KMS-11 (cell line): ENCODE results near the gene UAP1.
"Not testable (repeated sequence)": the region's sequence is repeated elsewhere in the genome, so short reads cannot be mapped to it uniquely, and the experiment has no call there.

Source experiments
- H2AFZ ChIP-seq: fragments of 200-600 bp; sonication (generic); 2 replicates; pipeline ENCODE4 v1.6.1; 2016; ENCODE audit warnings: antibody characterized with exemption, mixed run types, low read depth
- H3K27ac ChIP-seq: fragments of 200-600 bp; sonication (generic); 2 replicates; pipeline ENCODE4 v1.6.1; 2016; ENCODE audit warnings: mild to moderate bottlenecking, mixed run types
- H3K27me3 ChIP-seq: fragments of 200-600 bp; sonication (generic); 2 replicates; pipeline ENCODE4 v1.6.1; 2017; ENCODE audit warnings: mild to moderate bottlenecking, low read depth, mixed run types, moderate library complexity; ENCODE audit not compliant: insufficient read depth
- H3K36me3 ChIP-seq: fragments of 200-600 bp; sonication (generic); 2 replicates; pipeline ENCODE4 v1.6.1; 2017; ENCODE audit warnings: mild to moderate bottlenecking, mixed run types; ENCODE audit not compliant: insufficient read depth
- H3K4me1 ChIP-seq: fragments of 200-600 bp; sonication (generic); 2 replicates; pipeline ENCODE4 v1.6.1; 2016; ENCODE audit warnings: mild to moderate bottlenecking, low read depth, mixed run types; ENCODE audit not compliant: poor library complexity, severe bottlenecking
- H3K4me2 ChIP-seq: fragments of 200-600 bp; sonication (generic); 2 replicates; pipeline ENCODE4 v1.7.0; 2016; ENCODE audit warnings: mild to moderate bottlenecking, mixed run types
- H3K4me3 ChIP-seq: fragments of 200-600 bp; sonication (generic); IDR thresholded peaks from 2 replicates; pipeline ENCODE4 v1.6.1; 2017; ENCODE audit warnings: low read depth, low read length, mixed read lengths; ENCODE audit not compliant: insufficient read depth
- H3K79me2 ChIP-seq: fragments of 200-600 bp; sonication (generic); 2 replicates; pipeline ENCODE4 v1.6.1; 2016; ENCODE audit warnings: low read depth, mixed run types; ENCODE audit not compliant: insufficient read depth
- H3K9ac ChIP-seq: fragments of 200-600 bp; sonication (generic); 2 replicates; pipeline ENCODE4 v1.6.1; 2016; ENCODE audit warnings: mild to moderate bottlenecking, mixed run types
- H4K20me1 ChIP-seq: fragments of 200-600 bp; sonication (generic); 2 replicates; pipeline ENCODE4 v1.6.1; 2016; ENCODE audit warnings: mild to moderate bottlenecking, mixed run types; ENCODE audit not compliant: insufficient read depth
- CTCF ChIP-seq: fragments of 200-600 bp; sonication (generic); conservative IDR thresholded peaks from 2 replicates; pipeline ENCODE4 v1.6.1; 2017; ENCODE audit warnings: low read depth, mild to moderate bottlenecking, antibody characterized with exemption, low read length, moderate library complexity, mixed read lengths

UAP1 gene

GRCh38 chr1:162596514-162597170 lies 35.1 kb downstream of the UAP1 start:
- no peak for TF ChIP-seq CTCF
- Histone ChIP-seq H3K27ac (no peak overlapping the region), H4K20me1 (no peaks in the 10 kb centered on the region), H3K4me2 (no peak overlapping the region), H3K4me3 (no peak overlapping the region), H3K9ac (no peak overlapping the region), H3K79me2 (peaks cover 75% of the 10 kb centered on the region), H3K4me1 (peaks cover 38% of the 10 kb centered on the region), H2AFZ (no peak overlapping the region), H3K27me3 (no peaks in the 10 kb centered on the region), H3K36me3 (peaks cover 47% of the 10 kb centered on the region; the same call in 1 of the 2 replicates)

- no peak overlapping the region for H3K4me2 ChIP-seq
- peaks cover 31% of the 10 kb centered on the region; the same call in 1 of the 2 replicates for H3K36me3 ChIP-seq
- H3K27me3 ChIP-seq, result no peaks in the 10 kb centered on the region
- no peak overlapping the region for H2AFZ ChIP-seq
- no peak overlapping the region for H3K9ac ChIP-seq
- TF ChIP-seq CTCF, result no peak
- H3K4me3 ChIP-seq, result no peak overlapping the region
- no peak overlapping the region for H3K27ac ChIP-seq
- H3K79me2 ChIP-seq, result peaks cover 47% of the 10 kb centered on the region; the same call in 1 of the 2 replicates
- no peaks in the 10 kb centered on the region for H4K20me1 ChIP-seq
- peaks cover 10% of the 10 kb centered on the region for H3K4me1 ChIP-seq
Observed at GRCh38 chr1:162599451-162599850, 37.9 kb downstream of the UAP1 start.

- Histone ChIP-seq H3K79me2 (peaks cover 24% of the 10 kb centered on the region; the same call in 1 of the 2 replicates), H3K36me3 (peaks cover 22% of the 10 kb centered on the region; the same call in 1 of the 2 replicates)
- not testable (repeated sequence) for H3K4me1 ChIP-seq, H2AFZ ChIP-seq, H4K20me1 ChIP-seq, H3K9ac ChIP-seq, H3K4me2 ChIP-seq, H3K4me3 ChIP-seq, H3K27ac ChIP-seq, H3K27me3 ChIP-seq
Observed at GRCh38 chr1:162603117-162603516, 41.6 kb downstream of the UAP1 start.

GRCh38 chr1:162605225-162605927 lies 43.9 kb downstream of the UAP1 start:
- no peak overlapping the region for H3K4me2 ChIP-seq
- H3K27me3 ChIP-seq, result no peaks in the 10 kb centered on the region
- TF ChIP-seq CTCF, result no peak
- no peak overlapping the region for H3K4me3 ChIP-seq
- H3K4me1 ChIP-seq, result no peaks in the 10 kb centered on the region
- 0 out of 2 replicates have a peak, but pooled peaks cover 4% of the 10 kb centered on the region for H3K79me2 ChIP-seq
- no peak overlapping the region for H3K27ac ChIP-seq
- no peak overlapping the region for H3K9ac ChIP-seq
- peaks cover 6% of the 10 kb centered on the region; the same call in 1 of the 2 replicates for H3K36me3 ChIP-seq
- no peak overlapping the region for H2AFZ ChIP-seq
- no peaks in the 10 kb centered on the region for H4K20me1 ChIP-seq

- Histone ChIP-seq H3K36me3 (no peaks in the 10 kb centered on the region), H3K27me3 (no peaks in the 10 kb centered on the region), H3K79me2 (no peaks in the 10 kb centered on the region), H2AFZ (no peak overlapping the region), H3K9ac (no peak overlapping the region), H4K20me1 (no peaks in the 10 kb centered on the region), H3K4me2 (no peak overlapping the region), H3K27ac (no peak overlapping the region), H3K4me1 (peaks cover 27% of the 10 kb centered on the region), H3K4me3 (no peak overlapping the region)
- no peak for TF ChIP-seq CTCF
Observed at GRCh38 chr1:162609306-162609705, 47.8 kb downstream of the UAP1 start.
